Measurements from ENCODE around the gene SLC22A31. TPM values are rescaled to one million over a fixed set of nuclear protein-coding genes. Genes with fewer than 3 reads are reported as not detected.
A peak's percentile ranks its signal among the peaks of the same experiment; 100 is the strongest.

Gene SLC22A31
- total RNA-seq, 2 experiments from 2014 or later = not detected

- H4K20me1 ChIP-seq (ENCODE audit: insufficient read depth, low read length) = no peaks in the 10 kb centered on the region; the same call in 1 of the 2 replicates
- H3K27ac ChIP-seq (ENCODE audit: low read depth, low read length, poor library complexity, severe bottlenecking) = peak overlapping the region; percentile 63
- ChIA-PET CTCF (ENCODE audit: unreplicated experiment) (no interaction called here), POLR2A (no interaction called here)
- H3K36me3 ChIP-seq (ENCODE audit: insufficient read depth, low read length) = peaks cover 4% of the 10 kb centered on the region; the same call in 1 of the 2 replicates
- peak overlapping the region; percentile 86; the same call in 1 of the 2 replicates for H2AFZ ChIP-seq (ENCODE audit: low read length)
- H3K4me2 ChIP-seq (ENCODE audit: low read length) = peak overlapping the region; percentile 90
- H3K4me3 ChIP-seq (ENCODE audit: low read depth, low read length, poor library complexity, severe bottlenecking) = peak overlapping the region; percentile 99
- DNase-seq (ENCODE audit: low spot score) = peak; percentile 81
- intact Hi-C loops (cut with micrococcal nuclease; ENCODE audit: unreplicated experiment) = loop anchor here (1.0 to 5.0 kb wide), 3 partner anchors 46 to 479 kb away; partner anchors contain the start of gene CDH15
- H3K9me3 ChIP-seq (ENCODE audit: low read length) = no peaks in the 10 kb centered on the region
- no TSS peak for BruUV-seq (replicated peaks)
- TF ChIP-seq EZH2phosphoT487 (IDR thresholded peaks at IDR 0.05; ENCODE audit: borderline replicate concordance, low read depth, low read length) = no peak
- TF ChIP-seq CTCF (conservative IDR thresholded peaks at IDR 0.05; ENCODE audit: low read length) = peak; percentile 94
- peaks cover 5% of the 10 kb centered on the region for H3K4me1 ChIP-seq (ENCODE audit: insufficient read depth, low read length, poor library complexity, severe bottlenecking)
- no peaks in the 10 kb centered on the region for H3K9me2 ChIP-seq (ENCODE audit: insufficient read depth, low read length)
- H3K79me2 ChIP-seq (ENCODE audit: insufficient read depth, low read depth, low read length) = peaks cover 11% of the 10 kb centered on the region; the same call in 1 of the 2 replicates
Observed at GRCh38 chr16:89216315-89217137, 16.2 kb upstream of the SLC22A31 start.

GRCh38 chr16:89210904-89211515, 10.7 kb upstream of the SLC22A31 start:
- H2AFZ ChIP-seq (ENCODE audit: low read length) = no peak overlapping the region
- H3K9me3 ChIP-seq (ENCODE audit: low read length) = no peaks in the 10 kb centered on the region
- H3K4me2 ChIP-seq (ENCODE audit: low read length) = no peak overlapping the region
- no peak overlapping the region for H3K4me3 ChIP-seq (ENCODE audit: low read depth, low read length, poor library complexity, severe bottlenecking)
- POLR2A ChIA-PET = interaction anchor here (0.6 kb wide), 1 partner anchor 871 kb away, joined by 3 read pairs; no protein-coding TSS in a partner anchor
- intact Hi-C loops (cut with micrococcal nuclease; ENCODE audit: unreplicated experiment) = no loop called here
- H4K20me1 ChIP-seq (ENCODE audit: insufficient read depth, low read length) = no peaks in the 10 kb centered on the region
- H3K9me2 ChIP-seq (ENCODE audit: insufficient read depth, low read length) = no peaks in the 10 kb centered on the region
- H3K36me3 ChIP-seq (ENCODE audit: insufficient read depth, low read length) = no peaks in the 10 kb centered on the region
- BruUV-seq (replicated peaks) = no TSS peak
- no peak overlapping the region for H3K27ac ChIP-seq (ENCODE audit: low read depth, low read length, poor library complexity, severe bottlenecking)
- no peaks in the 10 kb centered on the region for H3K79me2 ChIP-seq (ENCODE audit: insufficient read depth, low read depth, low read length)
- H3K4me1 ChIP-seq (ENCODE audit: insufficient read depth, low read length, poor library complexity, severe bottlenecking) = peaks cover 7% of the 10 kb centered on the region
- TF ChIP-seq CTCF (conservative IDR thresholded peaks at IDR 0.05; ENCODE audit: low read length) (no peak), EZH2phosphoT487 (IDR thresholded peaks at IDR 0.05; ENCODE audit: borderline replicate concordance, low read depth, low read length) (no peak)
- CTCF ChIA-PET (ENCODE audit: unreplicated experiment) = no interaction called here
- DNase-seq (ENCODE audit: low spot score) = no peak
